HepG2 (cell line): ENCODE results near the gene FAM169A. TPM values are rescaled to one million over a fixed set of nuclear protein-coding genes. Genes with fewer than 3 reads are reported as not detected.

Source experiments
- EP300 ChIP-seq, 3 experiments: sonication (generic) in 1 of 3; formaldehyde crosslinking in 1 of 3; IDR thresholded peaks; 2 replicates each; pipeline versions ENCODE4 v1.5.1 to v1.6.1; 2011 to 2020; ENCODE audit warnings: low read depth in 2 of 3, low read length in 2 of 3, borderline replicate concordance in 1 of 3, improper control_type of control experiment in 1 of 3, mild to moderate bottlenecking in 1 of 3, missing genetic modification reagents in 1 of 3, moderate library complexity in 1 of 3
- ETV5 ChIP-seq: IDR thresholded peaks from 2 replicates; pipeline ENCODE4 v1.6.1; 2018; ENCODE audit warnings: missing biosample characterization, missing genetic modification reagents, inconsistent platforms, borderline replicate concordance
- GABPB1 ChIP-seq: IDR thresholded peaks from 2 replicates; pipeline ENCODE4 v1.6.1; 2016; ENCODE audit warnings: mild to moderate bottlenecking, missing genetic modification reagents, moderate library complexity, missing compliant biosample characterization
- MED13 ChIP-seq: sonication (generic); formaldehyde crosslinking; IDR thresholded peaks from 2 replicates; pipeline ENCODE4 v1.5.0; 2020; ENCODE audit warnings: missing genetic modification reagents
- NR1H2 ChIP-seq: sonication (generic); formaldehyde crosslinking; IDR thresholded peaks from 2 replicates; pipeline ENCODE4 v1.8.1; 2022; ENCODE audit warnings: low read depth, missing genetic modification reagents, borderline replicate concordance
- SIN3A ChIP-seq: IDR thresholded peaks from 2 replicates; pipeline ENCODE4 v1.6.1; 2011; ENCODE audit warnings: low read depth, mild to moderate bottlenecking, control low read depth, low read length, borderline replicate concordance
- ZNF124 ChIP-seq: sonication (generic); formaldehyde crosslinking; IDR thresholded peaks from 2 replicates; pipeline ENCODE4 v1.4.0; 2020; ENCODE audit warnings: missing genetic modification reagents
- ZNF607 ChIP-seq: sonication (generic); formaldehyde crosslinking; IDR thresholded peaks from 2 replicates; pipeline ENCODE4 v1.5.1; 2020; ENCODE audit warnings: missing genetic modification reagents, mild to moderate bottlenecking, borderline replicate concordance
- ZNF780A ChIP-seq: sonication (generic); formaldehyde crosslinking; IDR thresholded peaks from 2 replicates; pipeline ENCODE4 v1.8.0; 2022; ENCODE audit warnings: mild to moderate bottlenecking, missing genetic modification reagents, moderate library complexity
- ZNF878 ChIP-seq: sonication (generic); formaldehyde crosslinking; IDR thresholded peaks from 2 replicates; pipeline ENCODE4 v1.8.1; 2023; ENCODE audit warnings: mild to moderate bottlenecking, missing genetic modification reagents, moderate library complexity
- polyA plus RNA-seq, 8 experiments: library from polyadenylated mRNA; depleted of rRNA in 3 of 8; stranded (reverse) in 7 of 8; unstranded in 1 of 8; fragments of >200 nt; fragmentation: Illumina TruSeq in 4 of 8; extraction: Trizol in 4 of 8; gene quantifications; 2 replicates each; pipeline versions ENCODE4 v1.2.1 to v1.2.3, GENCODE V29; 2011 to 2016; ENCODE audit warnings: low read depth in 4 of 8, missing spikeins in 1 of 8, mixed read lengths in 1 of 8; ENCODE audit not compliant: insufficient read depth in 1 of 8
- total RNA-seq, 5 experiments: library from RNA; depleted of rRNA; stranded (reverse); fragments of >200 nt; fragmentation: Illumina TruSeq; extraction: Trizol; gene quantifications; 2 replicates each; pipeline ENCODE4 v1.2.3, GENCODE V29; 2016; ENCODE audit warnings: low read depth in 1 of 5
- TF ChIP-seq, protein P1 (sequence below): sonication (generic); formaldehyde crosslinking; IDR thresholded peaks from 2 replicates; pipeline ENCODE4 v1.9.0; 2021; ENCODE audit warnings: missing genetic modification reagents, borderline replicate concordance
- TF ChIP-seq, protein P2 (sequence below): sonication (generic); formaldehyde crosslinking; conservative IDR thresholded peaks from 2 replicates; pipeline ENCODE4 v1.4.0; 2020; ENCODE audit warnings: missing genetic modification reagents
- TF ChIP-seq, protein P3 (sequence below): sonication (generic); formaldehyde crosslinking; IDR thresholded peaks from 2 replicates; pipeline ENCODE4 v1.5.1; 2020; ENCODE audit warnings: mild to moderate bottlenecking, missing genetic modification reagents, borderline replicate concordance
- TF ChIP-seq, protein P4 (sequence below): sonication (generic); formaldehyde crosslinking; IDR thresholded peaks from 2 replicates; pipeline ENCODE4 v1.4.0; 2020; ENCODE audit warnings: missing genetic modification reagents, borderline replicate concordance

The FAM169A gene
- total and polyA plus RNA-seq, 2 of the 13 experiments (the other 11 are each of a cell fraction or from before 2014, with no cell fraction given) = 21.1 to 110 TPM

DNA sequence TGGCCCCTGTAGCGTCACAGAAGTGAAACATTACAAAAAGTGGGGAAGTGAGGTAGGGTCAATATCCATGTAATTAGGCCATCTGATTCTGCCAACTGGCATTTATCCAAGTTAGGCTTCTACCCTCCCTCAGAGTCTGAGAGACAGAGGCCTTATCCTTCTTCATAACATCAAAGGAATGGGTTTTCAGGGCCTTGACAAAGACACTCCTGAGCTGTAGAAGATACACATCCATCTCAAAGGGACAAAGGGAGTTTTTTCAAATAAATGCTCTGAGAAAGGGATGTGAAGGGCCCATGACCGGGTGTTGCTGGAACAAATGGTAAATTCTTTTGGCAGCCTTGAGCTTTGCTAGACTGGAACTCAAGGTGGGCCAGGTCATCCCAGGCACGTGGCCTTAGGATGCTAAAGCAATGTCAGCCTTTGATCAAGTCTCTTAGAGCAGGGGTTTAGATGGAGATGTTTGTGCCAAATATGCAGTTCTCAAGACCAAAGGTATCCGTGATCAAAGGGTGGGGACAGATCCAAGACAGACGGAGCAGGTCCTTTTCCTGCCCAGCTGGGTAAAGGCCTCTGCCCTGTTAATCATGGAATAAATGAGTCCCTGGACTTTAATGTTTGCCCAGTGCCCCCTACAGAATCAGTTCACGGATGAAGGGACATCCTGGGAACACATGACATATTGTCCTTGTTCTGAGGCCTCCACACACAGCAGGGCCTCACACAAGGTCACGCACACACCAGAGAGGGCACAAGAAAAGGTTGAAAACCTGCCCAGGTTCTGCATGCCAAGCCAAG is 10.0 kb upstream of the FAM169A start (continued):
- TF ChIP-seq, protein P1, sequence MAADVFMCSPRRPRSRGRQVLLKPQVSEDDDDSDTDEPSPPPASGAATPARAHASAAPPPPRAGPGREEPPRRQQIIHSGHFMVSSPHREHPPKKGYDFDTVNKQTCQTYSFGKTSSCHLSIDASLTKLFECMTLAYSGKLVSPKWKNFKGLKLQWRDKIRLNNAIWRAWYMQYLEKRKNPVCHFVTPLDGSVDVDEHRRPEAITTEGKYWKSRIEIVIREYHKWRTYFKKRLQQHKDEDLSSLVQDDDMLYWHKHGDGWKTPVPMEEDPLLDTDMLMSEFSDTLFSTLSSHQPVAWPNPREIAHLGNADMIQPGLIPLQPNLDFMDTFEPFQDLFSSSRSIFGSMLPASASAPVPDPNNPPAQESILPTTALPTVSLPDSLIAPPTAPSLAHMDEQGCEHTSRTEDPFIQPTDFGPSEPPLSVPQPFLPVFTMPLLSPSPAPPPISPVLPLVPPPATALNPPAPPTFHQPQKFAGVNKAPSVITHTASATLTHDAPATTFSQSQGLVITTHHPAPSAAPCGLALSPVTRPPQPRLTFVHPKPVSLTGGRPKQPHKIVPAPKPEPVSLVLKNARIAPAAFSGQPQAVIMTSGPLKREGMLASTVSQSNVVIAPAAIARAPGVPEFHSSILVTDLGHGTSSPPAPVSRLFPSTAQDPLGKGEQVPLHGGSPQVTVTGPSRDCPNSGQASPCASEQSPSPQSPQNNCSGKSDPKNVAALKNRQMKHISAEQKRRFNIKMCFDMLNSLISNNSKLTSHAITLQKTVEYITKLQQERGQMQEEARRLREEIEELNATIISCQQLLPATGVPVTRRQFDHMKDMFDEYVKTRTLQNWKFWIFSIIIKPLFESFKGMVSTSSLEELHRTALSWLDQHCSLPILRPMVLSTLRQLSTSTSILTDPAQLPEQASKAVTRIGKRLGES (CRISPR knock-in tag) = 0 out of 2 replicates have a peak, but pooled peaks have one; percentile 33
- TF ChIP-seq, protein P2, sequence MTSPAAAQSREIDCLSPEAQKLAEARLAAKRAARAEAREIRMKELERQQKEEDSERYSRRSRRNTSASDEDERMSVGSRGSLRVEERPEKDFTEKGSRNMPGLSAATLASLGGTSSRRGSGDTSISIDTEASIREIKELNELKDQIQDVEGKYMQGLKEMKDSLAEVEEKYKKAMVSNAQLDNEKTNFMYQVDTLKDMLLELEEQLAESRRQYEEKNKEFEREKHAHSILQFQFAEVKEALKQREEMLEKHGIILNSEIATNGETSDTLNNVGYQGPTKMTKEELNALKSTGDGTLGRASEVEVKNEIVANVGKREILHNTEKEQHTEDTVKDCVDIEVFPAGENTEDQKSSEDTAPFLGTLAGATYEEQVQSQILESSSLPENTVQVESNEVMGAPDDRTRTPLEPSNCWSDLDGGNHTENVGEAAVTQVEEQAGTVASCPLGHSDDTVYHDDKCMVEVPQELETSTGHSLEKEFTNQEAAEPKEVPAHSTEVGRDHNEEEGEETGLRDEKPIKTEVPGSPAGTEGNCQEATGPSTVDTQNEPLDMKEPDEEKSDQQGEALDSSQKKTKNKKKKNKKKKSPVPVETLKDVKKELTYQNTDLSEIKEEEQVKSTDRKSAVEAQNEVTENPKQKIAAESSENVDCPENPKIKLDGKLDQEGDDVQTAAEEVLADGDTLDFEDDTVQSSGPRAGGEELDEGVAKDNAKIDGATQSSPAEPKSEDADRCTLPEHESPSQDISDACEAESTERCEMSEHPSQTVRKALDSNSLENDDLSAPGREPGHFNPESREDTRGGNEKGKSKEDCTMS (CRISPR knock-in tag) = no peak
- no peak for TF ChIP-seq SIN3A
- TF ChIP-seq ETV5 = peak; percentile 84
- peak; percentile 70 to 96; a peak in 3 of 4 replicates for TF ChIP-seq EP300 (IDR thresholded peaks at IDR 0.05; ENCODE audit: low read depth in 2 of 2, low read length in 2 of 2)
- peak; percentile 97 for TF ChIP-seq EP300 (CRISPR knock-in tag; IDR thresholded peaks at IDR 0.05; ENCODE audit: borderline replicate concordance)
- TF ChIP-seq ZNF124 (CRISPR knock-in tag) = no peak; the same call in 1 of the 2 replicates
- TF ChIP-seq MED13 (CRISPR knock-in tag) = peak; percentile 80
- TF ChIP-seq GABPB1 (CRISPR knock-in tag) = peak; percentile 43
- no peak for TF ChIP-seq NR1H2 (CRISPR knock-in tag)
- TF ChIP-seq, protein P3, sequence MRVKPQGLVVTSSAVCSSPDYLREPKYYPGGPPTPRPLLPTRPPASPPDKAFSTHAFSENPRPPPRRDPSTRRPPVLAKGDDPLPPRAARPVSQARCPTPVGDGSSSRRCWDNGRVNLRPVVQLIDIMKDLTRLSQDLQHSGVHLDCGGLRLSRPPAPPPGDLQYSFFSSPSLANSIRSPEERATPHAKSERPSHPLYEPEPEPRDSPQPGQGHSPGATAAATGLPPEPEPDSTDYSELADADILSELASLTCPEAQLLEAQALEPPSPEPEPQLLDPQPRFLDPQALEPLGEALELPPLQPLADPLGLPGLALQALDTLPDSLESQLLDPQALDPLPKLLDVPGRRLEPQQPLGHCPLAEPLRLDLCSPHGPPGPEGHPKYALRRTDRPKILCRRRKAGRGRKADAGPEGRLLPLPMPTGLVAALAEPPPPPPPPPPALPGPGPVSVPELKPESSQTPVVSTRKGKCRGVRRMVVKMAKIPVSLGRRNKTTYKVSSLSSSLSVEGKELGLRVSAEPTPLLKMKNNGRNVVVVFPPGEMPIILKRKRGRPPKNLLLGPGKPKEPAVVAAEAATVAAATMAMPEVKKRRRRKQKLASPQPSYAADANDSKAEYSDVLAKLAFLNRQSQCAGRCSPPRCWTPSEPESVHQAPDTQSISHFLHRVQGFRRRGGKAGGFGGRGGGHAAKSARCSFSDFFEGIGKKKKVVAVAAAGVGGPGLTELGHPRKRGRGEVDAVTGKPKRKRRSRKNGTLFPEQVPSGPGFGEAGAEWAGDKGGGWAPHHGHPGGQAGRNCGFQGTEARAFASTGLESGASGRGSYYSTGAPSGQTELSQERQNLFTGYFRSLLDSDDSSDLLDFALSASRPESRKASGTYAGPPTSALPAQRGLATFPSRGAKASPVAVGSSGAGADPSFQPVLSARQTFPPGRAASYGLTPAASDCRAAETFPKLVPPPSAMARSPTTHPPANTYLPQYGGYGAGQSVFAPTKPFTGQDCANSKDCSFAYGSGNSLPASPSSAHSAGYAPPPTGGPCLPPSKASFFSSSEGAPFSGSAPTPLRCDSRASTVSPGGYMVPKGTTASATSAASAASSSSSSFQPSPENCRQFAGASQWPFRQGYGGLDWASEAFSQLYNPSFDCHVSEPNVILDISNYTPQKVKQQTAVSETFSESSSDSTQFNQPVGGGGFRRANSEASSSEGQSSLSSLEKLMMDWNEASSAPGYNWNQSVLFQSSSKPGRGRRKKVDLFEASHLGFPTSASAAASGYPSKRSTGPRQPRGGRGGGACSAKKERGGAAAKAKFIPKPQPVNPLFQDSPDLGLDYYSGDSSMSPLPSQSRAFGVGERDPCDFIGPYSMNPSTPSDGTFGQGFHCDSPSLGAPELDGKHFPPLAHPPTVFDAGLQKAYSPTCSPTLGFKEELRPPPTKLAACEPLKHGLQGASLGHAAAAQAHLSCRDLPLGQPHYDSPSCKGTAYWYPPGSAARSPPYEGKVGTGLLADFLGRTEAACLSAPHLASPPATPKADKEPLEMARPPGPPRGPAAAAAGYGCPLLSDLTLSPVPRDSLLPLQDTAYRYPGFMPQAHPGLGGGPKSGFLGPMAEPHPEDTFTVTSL = peak; percentile 94
- TF ChIP-seq, protein P4, sequence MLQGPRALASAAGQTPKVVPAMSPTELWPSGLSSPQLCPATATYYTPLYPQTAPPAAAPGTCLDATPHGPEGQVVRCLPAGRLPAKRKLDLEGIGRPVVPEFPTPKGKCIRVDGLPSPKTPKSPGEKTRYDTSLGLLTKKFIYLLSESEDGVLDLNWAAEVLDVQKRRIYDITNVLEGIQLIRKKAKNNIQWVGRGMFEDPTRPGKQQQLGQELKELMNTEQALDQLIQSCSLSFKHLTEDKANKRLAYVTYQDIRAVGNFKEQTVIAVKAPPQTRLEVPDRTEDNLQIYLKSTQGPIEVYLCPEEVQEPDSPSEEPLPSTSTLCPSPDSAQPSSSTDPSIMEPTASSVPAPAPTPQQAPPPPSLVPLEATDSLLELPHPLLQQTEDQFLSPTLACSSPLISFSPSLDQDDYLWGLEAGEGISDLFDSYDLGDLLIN = no peak
- no peak for TF ChIP-seq ZNF780A (CRISPR knock-in tag)
- peak; percentile 51 for TF ChIP-seq ZNF878
- no peak for TF ChIP-seq ZNF607 (CRISPR knock-in tag)
